Measurements from ENCODE around the gene UBXN11. TPM values are rescaled to one million over a fixed set of nuclear protein-coding genes. Genes with fewer than 3 reads are reported as not detected.

Gene UBXN11
- total RNA-seq, 4 donors from 2014 or later: 7.1 to 13.3 (median 10.1) TPM

DNA sequence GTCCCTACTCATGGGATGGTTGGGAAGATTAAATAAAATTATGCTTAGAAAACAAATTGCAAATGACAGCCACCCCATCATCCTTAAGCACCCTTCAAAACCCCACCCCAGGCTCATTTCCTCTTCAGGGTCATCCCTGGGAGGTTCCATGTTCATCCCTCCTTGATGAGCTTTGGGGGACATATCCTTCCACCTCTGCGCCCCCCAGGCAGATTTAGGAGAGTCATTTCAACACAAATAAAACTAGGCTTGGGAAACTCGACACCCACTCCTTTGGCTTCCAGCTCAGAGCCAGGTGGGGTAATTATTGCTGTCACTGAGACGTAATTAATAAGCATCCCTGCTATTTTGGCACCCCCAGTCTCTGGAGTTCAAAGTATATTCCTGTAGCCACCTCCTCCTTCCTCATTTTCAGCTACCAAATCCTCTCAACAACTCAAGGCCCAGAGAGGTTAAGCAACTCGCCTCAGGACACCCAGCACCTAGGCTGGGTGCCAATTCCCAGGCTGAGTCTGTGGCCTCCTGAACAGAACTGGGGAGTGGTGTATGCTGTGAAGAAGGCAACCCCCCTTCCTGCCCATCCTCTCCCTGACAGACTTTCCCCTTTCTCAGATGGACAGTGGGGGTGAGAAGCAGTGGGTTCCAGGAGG, 46.9 kb upstream of the UBXN11 start:
- 82% methylated on average over 4 of the region's 4 CpGs for WGBS
- no peaks in the 10 kb centered on the region for H3K4me1 ChIP-seq
- no peak overlapping the region for H3K27ac ChIP-seq (replicated peaks in 1 of 4)
- DNase-seq (ENCODE audit: extremely low spot score): no peak
- H3K4me3 ChIP-seq: no peak overlapping the region
- no peak for TF ChIP-seq POLR2AphosphoS5 (IDR thresholded peaks at IDR 0.05)
- TF ChIP-seq, protein P1, sequence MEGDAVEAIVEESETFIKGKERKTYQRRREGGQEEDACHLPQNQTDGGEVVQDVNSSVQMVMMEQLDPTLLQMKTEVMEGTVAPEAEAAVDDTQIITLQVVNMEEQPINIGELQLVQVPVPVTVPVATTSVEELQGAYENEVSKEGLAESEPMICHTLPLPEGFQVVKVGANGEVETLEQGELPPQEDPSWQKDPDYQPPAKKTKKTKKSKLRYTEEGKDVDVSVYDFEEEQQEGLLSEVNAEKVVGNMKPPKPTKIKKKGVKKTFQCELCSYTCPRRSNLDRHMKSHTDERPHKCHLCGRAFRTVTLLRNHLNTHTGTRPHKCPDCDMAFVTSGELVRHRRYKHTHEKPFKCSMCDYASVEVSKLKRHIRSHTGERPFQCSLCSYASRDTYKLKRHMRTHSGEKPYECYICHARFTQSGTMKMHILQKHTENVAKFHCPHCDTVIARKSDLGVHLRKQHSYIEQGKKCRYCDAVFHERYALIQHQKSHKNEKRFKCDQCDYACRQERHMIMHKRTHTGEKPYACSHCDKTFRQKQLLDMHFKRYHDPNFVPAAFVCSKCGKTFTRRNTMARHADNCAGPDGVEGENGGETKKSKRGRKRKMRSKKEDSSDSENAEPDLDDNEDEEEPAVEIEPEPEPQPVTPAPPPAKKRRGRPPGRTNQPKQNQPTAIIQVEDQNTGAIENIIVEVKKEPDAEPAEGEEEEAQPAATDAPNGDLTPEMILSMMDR (IDR thresholded peaks at IDR 0.05): no peak
- TF ChIP-seq EP300 (IDR thresholded peaks at IDR 0.05): no peak
- no peak for TF ChIP-seq POLR2A (IDR thresholded peaks at IDR 0.05; ENCODE audit: low read depth)
- H3K27me3 ChIP-seq: peaks cover 0 to 51% (median 3%) of the 10 kb centered on the region in 4 donors
- intact Hi-C loops (cut with DNase I): no loop called here
- no peaks in the 10 kb centered on the region for H3K36me3 ChIP-seq
- H3K9me3 ChIP-seq: no peaks in the 10 kb centered on the region

DNA sequence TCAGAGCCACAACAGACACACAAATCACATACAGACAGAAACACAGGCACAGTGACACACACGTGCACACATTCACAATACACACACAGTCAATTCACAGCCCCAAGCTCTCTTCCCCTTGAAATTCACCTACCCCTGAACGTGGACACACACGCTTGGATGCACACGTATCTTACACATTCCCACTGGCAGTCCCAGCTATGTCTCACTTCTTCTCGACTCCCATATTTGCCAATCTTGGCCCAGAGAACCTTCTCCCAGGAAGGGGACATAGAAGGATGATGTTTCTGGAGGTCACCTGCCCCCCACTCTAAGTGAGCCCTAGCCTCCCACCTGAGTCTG, 45.9 kb upstream of the UBXN11 start:
- H3K4me3 ChIP-seq: no peak overlapping the region
- H3K9me3 ChIP-seq: no peaks in the 10 kb centered on the region
- H3K4me1 ChIP-seq: no peaks in the 10 kb centered on the region
- TF ChIP-seq POLR2A (IDR thresholded peaks at IDR 0.05; ENCODE audit: low read depth) (no peak), EP300 (IDR thresholded peaks at IDR 0.05) (no peak), POLR2AphosphoS5 (IDR thresholded peaks at IDR 0.05) (no peak)
- TF ChIP-seq, protein P1 (IDR thresholded peaks at IDR 0.05): no peak
- no peaks in the 10 kb centered on the region for H3K36me3 ChIP-seq
- no peak overlapping the region for H3K27ac ChIP-seq (replicated peaks in 1 of 4)
- WGBS: 74% methylated on average over 5 of the region's 5 CpGs
- intact Hi-C loops (cut with DNase I): no loop called here
- DNase-seq (ENCODE audit: extremely low spot score): no peak
- peaks cover 0 to 43% (median 3%) of the 10 kb centered on the region in 4 donors for H3K27me3 ChIP-seq

GRCh38 chr1:26351590-26352337, 45.3 kb upstream of the UBXN11 start:
- Histone ChIP-seq H3K4me3 (no peak overlapping the region), H3K27ac (replicated peaks in 1 of 4) (no peak overlapping the region), H3K9me3 (no peaks in the 10 kb centered on the region), H3K27me3 (peaks cover 0 to 37% (median 3%) of the 10 kb centered on the region in 4 donors), H3K36me3 (no peaks in the 10 kb centered on the region), H3K4me1 (no peaks in the 10 kb centered on the region)
- intact Hi-C loops (cut with DNase I): no loop called here
- TF ChIP-seq POLR2A (IDR thresholded peaks at IDR 0.05; ENCODE audit: low read depth) (no peak), EP300 (IDR thresholded peaks at IDR 0.05) (no peak), POLR2AphosphoS5 (IDR thresholded peaks at IDR 0.05) (no peak)
- TF ChIP-seq, protein P1 (IDR thresholded peaks at IDR 0.05): no peak
- whole genome bisulfite sequencing: 92% methylated on average over 7 of the region's 12 CpGs
- no peak for DNase-seq (ENCODE audit: extremely low spot score)

GRCh38 chr1:26350701-26351589, 44.5 kb upstream of the UBXN11 start:
- no peaks in the 10 kb centered on the region for H3K9me3 ChIP-seq
- no peaks in the 10 kb centered on the region for H3K36me3 ChIP-seq
- no peak for DNase-seq (ENCODE audit: extremely low spot score)
- H3K27ac ChIP-seq (replicated peaks in 1 of 4): no peak overlapping the region
- H3K4me3 ChIP-seq: no peak overlapping the region
- intact Hi-C loops (cut with DNase I): no loop called here
- TF ChIP-seq POLR2AphosphoS5 (IDR thresholded peaks at IDR 0.05): no peak
- TF ChIP-seq, protein P1 (IDR thresholded peaks at IDR 0.05): no peak
- no peak for TF ChIP-seq EP300 (IDR thresholded peaks at IDR 0.05)
- H3K4me1 ChIP-seq: no peaks in the 10 kb centered on the region
- WGBS: 75% methylated on average over 9 of the region's 9 CpGs
- peaks cover 0 to 29% (median 3%) of the 10 kb centered on the region in 4 donors for H3K27me3 ChIP-seq

All from esophagus muscularis mucosa (tissue), 4 donors.